ENCODE results near the gene ACOXL. TPM values are rescaled to one million over a fixed set of nuclear protein-coding genes. Genes with fewer than 3 reads are reported as not detected.

The ACOXL gene
- total RNA-seq, 3 donors from 2014 or later (not counting 1 experiment from before 2014, with no cell fraction given): not detected

GRCh38 chr2:110925479-110925878 lies 193.1 kb downstream of the ACOXL start:
- H3K27me3 Mint-ChIP-seq (ENCODE audit: low read depth in 2 of 2): peaks cover 6 to 10% of the 10 kb centered on the region in 2 donors
- Histone ChIP-seq H3K9me3 (ENCODE audit: control insufficient read depth, insufficient read depth, low read length) (peaks cover 8% of the 10 kb centered on the region), H3K27me3 (ENCODE audit: control insufficient read depth, insufficient read depth, low read length) (no peaks in the 10 kb centered on the region), H3K27ac (ENCODE audit: low read length) (no peak overlapping the region), H3K4me1 (ENCODE audit: control insufficient read depth, insufficient read depth, low read length) (no peaks in the 10 kb centered on the region), H3K4me3 (ENCODE audit: low read length) (no peak overlapping the region), H3K36me3 (ENCODE audit: control insufficient read depth, insufficient read depth, low read length) (no peaks in the 10 kb centered on the region)
- intact Hi-C loops (cut with micrococcal nuclease): no loop called here
- DNase-seq: no peak
- ATAC-seq: no peak
- H3K4me1 Mint-ChIP-seq: no peaks in the 10 kb centered on the region
- H3K9me3 Mint-ChIP-seq: peaks cover 0 to 3% of the 10 kb centered on the region in 2 donors
- no peak overlapping the region for H3K4me3 Mint-ChIP-seq
- TF ChIP-seq CTCF (IDR thresholded peaks at IDR 0.05): no peak
- no peak overlapping the region for H3K27ac Mint-ChIP-seq
- peaks cover 7% of the 10 kb centered on the region for H3K36me3 Mint-ChIP-seq

GRCh38 chr2:110927526-110927925 lies 195.2 kb downstream of the ACOXL start:
- no peak overlapping the region for H3K4me3 Mint-ChIP-seq
- H3K4me1 ChIP-seq (ENCODE audit: control insufficient read depth, insufficient read depth, low read length): no peaks in the 10 kb centered on the region
- H3K4me1 Mint-ChIP-seq: no peaks in the 10 kb centered on the region
- no peak for DNase-seq
- H3K27ac ChIP-seq (ENCODE audit: low read length): no peak overlapping the region
- peaks cover 8% of the 10 kb centered on the region for H3K9me3 ChIP-seq (ENCODE audit: control insufficient read depth, insufficient read depth, low read length)
- H3K36me3 ChIP-seq (ENCODE audit: control insufficient read depth, insufficient read depth, low read length): no peaks in the 10 kb centered on the region
- 92% methylated on average over 3 of the region's 3 CpGs for WGBS (ENCODE audit: insufficient coverage)
- ATAC-seq: no peak
- peaks cover 0 to 3% of the 10 kb centered on the region in 2 donors for H3K9me3 Mint-ChIP-seq
- TF ChIP-seq CTCF (IDR thresholded peaks at IDR 0.05): no peak
- H3K27me3 Mint-ChIP-seq (ENCODE audit: low read depth in 2 of 2): peaks cover 8 to 9% of the 10 kb centered on the region in 2 donors
- no peak overlapping the region for H3K4me3 ChIP-seq (ENCODE audit: low read length)
- H3K36me3 Mint-ChIP-seq: peaks cover 7% of the 10 kb centered on the region
- intact Hi-C loops (cut with micrococcal nuclease): no loop called here
- no peak overlapping the region for H3K27ac Mint-ChIP-seq
- no peaks in the 10 kb centered on the region for H3K27me3 ChIP-seq (ENCODE audit: control insufficient read depth, insufficient read depth, low read length)

- no peak overlapping the region for H3K27ac Mint-ChIP-seq
- H3K4me3 ChIP-seq (ENCODE audit: low read length): no peak overlapping the region
- no peak for TF ChIP-seq CTCF (IDR thresholded peaks at IDR 0.05)
- H3K4me1 Mint-ChIP-seq: no peaks in the 10 kb centered on the region
- 97% methylated on average over 1 of the region's 1 CpG for WGBS (ENCODE audit: insufficient coverage)
- H3K9me3 ChIP-seq (ENCODE audit: control insufficient read depth, insufficient read depth, low read length): peaks cover 8% of the 10 kb centered on the region
- DNase-seq (no peak), ATAC-seq (no peak)
- peaks cover 0 to 7% of the 10 kb centered on the region in 2 donors for H3K27me3 Mint-ChIP-seq (ENCODE audit: low read depth in 2 of 2)
- peaks cover 0 to 3% of the 10 kb centered on the region in 2 donors for H3K9me3 Mint-ChIP-seq
- no peak overlapping the region for H3K4me3 Mint-ChIP-seq
- no peak overlapping the region for H3K27ac ChIP-seq (ENCODE audit: low read length)
- intact Hi-C loops (cut with micrococcal nuclease): no loop called here
- no peaks in the 10 kb centered on the region for H3K27me3 ChIP-seq (ENCODE audit: control insufficient read depth, insufficient read depth, low read length)
- H3K4me1 ChIP-seq (ENCODE audit: control insufficient read depth, insufficient read depth, low read length): no peaks in the 10 kb centered on the region
- H3K36me3 ChIP-seq (ENCODE audit: control insufficient read depth, insufficient read depth, low read length): no peaks in the 10 kb centered on the region
- peaks cover 7% of the 10 kb centered on the region for H3K36me3 Mint-ChIP-seq
These were observed 197.2 kb downstream of the ACOXL start for GRCh38 chr2:110929528-110929927.

GRCh38 chr2:110931648-110932047 lies 199.3 kb downstream of the ACOXL start:
- intact Hi-C loops (cut with micrococcal nuclease): no loop called here
- no CpG with 5 or more reads among the region's 2 CpGs for WGBS (ENCODE audit: insufficient coverage)
- no peaks in the 10 kb centered on the region for H3K27me3 ChIP-seq (ENCODE audit: control insufficient read depth, insufficient read depth, low read length)
- H3K4me3 ChIP-seq (ENCODE audit: low read length): no peak overlapping the region
- Mint-ChIP-seq H3K4me3 (no peak overlapping the region), H3K4me1 (no peaks in the 10 kb centered on the region), H3K27ac (no peak overlapping the region), H3K36me3 (peaks cover 7% of the 10 kb centered on the region), H3K9me3 (peaks cover 0 to 3% of the 10 kb centered on the region in 2 donors), H3K27me3 (ENCODE audit: low read depth in 2 of 2) (peaks cover 0 to 7% of the 10 kb centered on the region in 2 donors)
- TF ChIP-seq CTCF (IDR thresholded peaks at IDR 0.05): no peak
- H3K9me3 ChIP-seq (ENCODE audit: control insufficient read depth, insufficient read depth, low read length): peaks cover 8% of the 10 kb centered on the region
- DNase-seq (no peak), ATAC-seq (no peak)
- no peaks in the 10 kb centered on the region for H3K4me1 ChIP-seq (ENCODE audit: control insufficient read depth, insufficient read depth, low read length)
- H3K27ac ChIP-seq (ENCODE audit: low read length): no peak overlapping the region
- no peaks in the 10 kb centered on the region for H3K36me3 ChIP-seq (ENCODE audit: control insufficient read depth, insufficient read depth, low read length)

Data from natural killer cell (primary cell).